CD4-positive, alpha-beta T cell treated with Interleukin-21 for 1 hour (primary cell): Measurements from ENCODE around the gene COPZ1.
A peak's percentile ranks its signal among the peaks of the same experiment; 100 is the strongest.
"Not testable (repeated sequence)": the region's sequence is repeated elsewhere in the genome, so short reads cannot be mapped to it uniquely, and the experiment has no call there.

Experiments used
- DNase-seq: peaks from one replicate; pipeline ENCODE4 v3.0.0-alpha.2; 2020

The COPZ1 gene

DNA sequence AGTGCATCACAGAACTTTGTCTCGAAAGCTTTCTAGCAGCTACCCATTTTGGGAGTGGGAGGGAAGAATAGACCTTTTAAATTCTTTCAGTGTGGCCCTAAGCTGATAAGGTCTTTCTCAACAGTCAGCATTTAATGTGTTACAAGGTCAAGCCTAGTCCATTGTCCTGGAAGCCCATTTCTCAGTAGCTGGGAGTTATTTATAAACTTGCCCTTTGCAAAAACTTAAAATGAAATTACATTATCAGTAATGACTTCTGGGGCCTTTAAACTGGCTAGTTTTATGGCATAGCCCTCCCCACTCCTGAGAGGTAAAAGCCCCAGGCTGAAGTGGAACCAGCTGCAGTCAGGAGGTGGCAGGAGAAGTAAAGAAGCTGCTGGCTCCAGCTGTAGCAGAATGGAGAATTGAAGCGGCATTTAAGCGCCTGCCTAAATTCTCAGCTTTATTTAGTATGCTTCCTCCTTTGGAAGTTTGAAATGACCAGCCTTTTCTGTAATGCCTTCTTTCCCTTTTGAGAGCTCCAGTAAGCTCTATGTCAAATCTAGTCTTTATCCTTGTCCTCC is 12.4 kb downstream of the COPZ1 start:
- DNase-seq = no peak

GRCh38 chr12:54337854-54338650 is 13.1 kb downstream of the COPZ1 start:
- no peak for DNase-seq

- DNase-seq = no peak
Measured at GRCh38 chr12:54338698-54339296, 13.9 kb downstream of the COPZ1 start.

DNA sequence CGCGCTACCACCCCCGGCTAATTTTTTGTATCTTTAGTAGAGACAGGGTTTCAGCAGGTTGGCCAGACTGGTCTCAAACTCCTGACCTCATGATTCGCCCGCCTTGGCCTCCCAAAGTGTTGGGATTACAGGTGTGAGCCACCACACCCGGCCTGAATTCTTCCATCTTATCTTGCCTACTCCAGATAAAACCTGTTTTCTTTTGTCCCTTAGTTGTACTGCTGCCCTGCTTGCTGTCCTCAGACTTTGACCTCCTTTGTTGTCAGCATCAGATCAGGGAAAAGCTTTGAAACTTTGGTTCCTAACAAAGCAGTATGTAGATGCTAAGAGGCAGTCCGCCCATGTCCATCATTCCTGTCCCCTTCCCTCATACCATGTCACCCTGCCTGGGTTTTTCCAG is 15.9 kb downstream of the COPZ1 start:
- DNase-seq = no peak

DNA sequence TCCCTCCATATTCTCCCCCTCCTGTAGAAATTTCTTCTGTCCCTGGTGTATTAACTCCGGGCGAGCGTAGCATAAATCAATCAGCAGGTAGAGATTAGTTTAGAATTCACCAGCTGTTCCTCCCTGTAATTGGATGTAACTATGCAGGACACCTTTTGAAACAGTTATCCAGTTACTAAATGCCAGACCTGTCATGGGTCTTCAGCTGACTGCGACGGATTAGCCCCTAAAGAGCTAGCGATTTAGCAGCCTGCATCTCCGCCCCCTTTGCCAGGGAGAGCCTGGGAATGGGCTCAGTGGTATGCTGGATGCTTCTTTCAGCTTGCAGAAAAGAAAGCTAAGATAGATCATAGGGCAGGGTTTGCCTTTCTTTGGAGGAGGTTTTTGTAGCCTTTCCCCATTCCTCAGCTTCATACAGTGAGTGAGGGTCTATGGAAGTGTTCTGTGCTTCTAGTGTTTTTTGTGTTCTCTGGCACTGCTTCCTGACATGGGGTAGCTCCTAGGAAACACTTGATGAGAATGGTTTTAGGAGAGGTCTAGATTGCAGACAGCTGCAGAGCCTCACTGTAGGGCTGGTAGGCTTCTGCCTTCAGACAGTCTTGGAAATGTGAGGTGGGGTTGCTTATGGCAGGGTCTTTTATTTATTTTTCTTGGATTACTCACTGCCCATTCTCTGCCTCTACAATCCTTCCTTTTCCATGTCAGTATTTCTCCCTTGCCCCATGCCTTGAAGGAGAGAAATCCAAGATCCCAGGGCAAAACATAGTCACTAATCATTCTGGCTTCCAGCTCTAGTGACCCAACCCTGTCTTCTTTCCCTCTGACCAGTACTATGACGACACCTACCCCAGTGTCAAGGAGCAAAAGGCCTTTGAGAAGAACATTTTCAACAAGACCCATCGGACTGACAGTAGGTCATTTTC is 16.7 kb downstream of the COPZ1 start:
- DNase-seq = no peak

GRCh38 chr12:54349036-54349435 is 24.1 kb downstream of the COPZ1 start:
- no peak for DNase-seq

- DNase-seq = no peak
Measured at GRCh38 chr12:54349679-54350078, 24.7 kb downstream of the COPZ1 start.

- DNase-seq = no peak
Measured at GRCh38 chr12:54350743-54351142, 25.8 kb downstream of the COPZ1 start.

GRCh38 chr12:54351341-54351740 is 26.4 kb downstream of the COPZ1 start:
- no peak for DNase-seq

DNA sequence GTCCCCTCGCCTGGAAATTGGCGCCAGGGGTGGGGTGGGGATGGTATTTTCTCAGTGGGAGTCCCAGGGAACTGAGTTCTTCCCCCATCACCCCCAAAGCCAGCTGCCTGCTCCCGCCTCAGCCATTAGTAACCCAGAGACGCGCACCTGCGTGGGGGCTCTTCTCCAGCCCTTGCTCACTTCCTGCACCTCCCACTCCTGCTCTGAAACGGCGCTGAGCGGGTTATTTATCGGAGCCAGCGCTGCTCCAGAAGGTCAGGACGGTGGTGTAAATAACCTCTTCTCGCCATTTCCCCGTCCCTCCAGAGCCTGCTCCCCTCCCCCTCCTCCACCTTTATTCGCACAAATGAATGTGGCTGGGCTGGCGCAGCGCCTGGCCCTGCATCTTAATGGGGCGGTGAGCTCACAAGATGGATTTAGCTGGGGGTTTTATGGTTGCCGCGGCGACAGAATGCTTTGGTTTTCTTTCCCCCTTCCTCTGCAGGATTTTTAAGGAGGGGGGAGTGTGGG is 27.1 kb downstream of the COPZ1 start:
- DNase-seq = no peak

GRCh38 chr12:54352891-54353874 is 28.3 kb downstream of the COPZ1 start:
- DNase-seq = no peak

GRCh38 chr12:54354271-54354670 is 29.3 kb downstream of the COPZ1 start:
- not testable (repeated sequence) for DNase-seq

DNA sequence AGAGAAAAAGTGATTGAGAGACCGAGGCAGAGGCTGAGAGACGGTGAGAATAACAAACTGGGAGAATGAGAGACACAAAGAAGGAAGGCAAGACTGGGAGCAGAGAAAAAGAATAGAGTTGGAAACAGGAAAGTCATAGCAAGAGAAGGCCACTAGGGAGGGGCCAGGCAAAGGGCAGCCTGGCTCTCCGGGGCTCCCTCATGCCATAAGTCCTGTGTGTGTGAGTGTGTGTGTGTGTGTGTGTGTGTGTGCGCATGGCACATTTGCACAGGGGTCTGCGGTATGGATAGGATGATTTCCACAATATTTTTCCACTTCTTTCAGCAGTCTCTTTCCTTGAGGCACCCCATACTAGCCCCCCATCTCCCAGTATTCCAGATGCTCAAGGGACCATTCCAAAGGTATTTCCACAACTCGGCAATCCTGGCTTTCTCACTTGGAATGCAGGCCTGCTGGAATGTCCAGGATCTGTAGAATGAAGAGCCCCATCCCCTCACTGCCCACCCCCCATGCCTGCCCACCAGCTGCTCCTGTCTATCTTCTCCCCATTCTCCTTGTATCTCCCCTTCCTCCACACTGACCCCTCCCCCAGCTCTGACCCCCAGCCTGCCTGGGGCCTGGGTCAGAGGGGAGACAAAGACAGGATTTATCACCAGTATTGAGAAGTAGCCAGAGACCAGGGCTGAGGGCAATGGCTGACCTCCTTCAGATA is 30.3 kb downstream of the COPZ1 start:
- no peak for DNase-seq

DNA sequence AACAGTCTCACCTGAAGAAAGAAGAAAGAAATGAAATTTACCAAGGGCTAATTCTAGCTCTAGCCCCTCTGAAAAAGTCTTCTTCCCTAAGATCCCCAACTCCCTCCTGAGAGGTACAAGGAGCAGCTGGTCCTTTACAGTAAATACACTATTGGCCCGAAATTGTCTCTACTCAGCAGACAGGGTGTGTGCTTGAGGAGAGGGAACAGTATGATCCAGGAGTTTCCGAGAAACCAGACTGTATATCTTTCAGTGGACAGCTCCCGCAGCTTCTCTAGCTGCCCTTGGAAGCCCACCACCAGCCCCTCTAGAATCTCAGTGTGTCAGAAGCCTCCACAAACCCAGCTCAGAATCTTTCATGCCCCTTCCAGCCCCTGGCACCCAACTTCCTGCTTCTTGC is 31.3 kb downstream of the COPZ1 start:
- DNase-seq = no peak

DNA sequence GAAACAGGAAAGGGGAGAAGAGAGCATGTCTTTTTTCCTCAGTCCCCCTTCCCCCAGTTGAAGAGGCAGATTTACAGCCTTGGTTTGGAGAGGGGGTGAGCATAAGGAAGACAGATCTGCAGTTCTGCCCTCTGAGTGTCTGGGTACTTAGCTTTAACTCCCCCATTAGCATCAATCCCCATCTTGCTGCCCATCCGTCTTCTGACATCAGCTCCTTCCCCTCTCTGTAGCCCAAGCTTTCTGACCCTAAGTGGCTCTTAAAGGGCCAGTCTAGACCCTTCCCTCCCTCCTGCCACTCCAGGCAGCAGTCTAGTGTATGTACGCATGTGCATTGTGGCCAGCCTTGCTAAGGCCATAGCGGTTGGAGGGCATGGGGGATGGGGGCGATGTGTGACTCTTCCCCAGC is 32.0 kb downstream of the COPZ1 start:
- DNase-seq = no peak

- no peak for DNase-seq
Measured at GRCh38 chr12:54357506-54358190, 32.7 kb downstream of the COPZ1 start.

DNA sequence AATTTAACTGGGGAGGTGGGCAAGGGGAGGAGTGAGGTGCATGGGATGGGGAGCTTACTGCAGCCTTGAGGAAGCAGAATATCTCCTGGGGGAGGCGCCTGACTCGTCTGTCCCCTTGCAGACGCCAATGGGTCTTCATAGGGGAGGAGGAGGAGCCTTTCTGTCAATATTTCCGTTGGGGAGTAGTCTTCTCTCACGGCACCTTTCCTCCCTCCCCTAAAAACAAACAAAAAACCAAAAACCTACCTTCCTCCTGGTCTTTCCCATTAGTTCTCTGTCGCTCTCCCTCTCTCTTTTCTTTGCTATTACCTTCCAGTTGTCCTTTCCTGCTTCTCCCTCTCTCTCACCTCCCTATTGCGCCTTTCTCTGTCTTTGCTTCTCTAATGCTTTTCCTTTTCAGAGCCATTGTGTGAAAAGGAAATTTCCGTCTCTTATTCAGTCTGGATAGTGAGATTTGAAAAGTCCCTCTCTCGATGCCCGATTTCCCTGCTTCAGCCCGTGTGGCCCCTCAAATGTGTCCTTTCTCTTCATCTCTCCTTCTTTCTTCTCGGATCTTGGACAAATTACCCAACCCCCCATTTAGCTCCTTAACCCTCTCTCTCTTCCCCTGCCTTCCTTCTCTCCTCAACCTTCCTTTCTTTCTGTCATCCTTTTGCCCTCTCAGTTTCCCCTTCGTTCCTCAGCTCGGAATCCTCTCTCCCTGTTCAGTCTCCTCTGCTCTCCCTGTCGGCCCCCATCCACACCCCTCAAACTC is 33.4 kb downstream of the COPZ1 start:
- DNase-seq = peak; percentile 60

- DNase-seq = peak; percentile 98
Measured at GRCh38 chr12:54358945-54359761, 34.2 kb downstream of the COPZ1 start.
